Astrocyte (in vitro differentiated cells and primary cell): ENCODE measurements around the gene ACOT11. TPM values are rescaled to one million over a fixed set of nuclear protein-coding genes. Genes with fewer than 3 reads are reported as not detected.

Experiments
- DNase-seq: peaks from one replicate; pipeline ENCODE4 v3.0.0-alpha.2; 2010; ENCODE audit warnings: low read depth
- FAIRE-seq: peaks from 2 replicates; lab custom pipeline; 2011; peaks lifted over from hg19 to GRCh38; lab: Jason Lieb, UNC
- H2AFZ ChIP-seq: 2 replicates; pipeline ENCODE4 v1.6.0; 2012; ENCODE audit warnings: low read depth, low read length, inconsistent platforms
- H3K27ac ChIP-seq: 2 replicates; pipeline ENCODE4 v1.5.1; 2011; ENCODE audit warnings: low read depth, low read length, inconsistent platforms
- H3K27me3 ChIP-seq: 2 replicates; pipeline ENCODE4 v1.6.0; 2011; ENCODE audit warnings: low read length, inconsistent platforms; ENCODE audit not compliant: insufficient read depth
- H3K36me3 ChIP-seq: 2 replicates; pipeline ENCODE4 v1.5.1; 2011; ENCODE audit warnings: low read length, inconsistent platforms; ENCODE audit not compliant: insufficient read depth
- H3K4me1 ChIP-seq: 2 replicates; pipeline ENCODE4 v1.5.1; 2011; ENCODE audit warnings: low read length, inconsistent platforms; ENCODE audit not compliant: insufficient read depth
- H3K4me2 ChIP-seq: 2 replicates; pipeline ENCODE4 v1.6.0; 2012; ENCODE audit warnings: low read length, inconsistent platforms
- H3K4me3 ChIP-seq: 2 replicates; pipeline ENCODE4 v1.5.1; 2011; ENCODE audit warnings: low read depth, mild to moderate bottlenecking, low read length, inconsistent platforms; ENCODE audit not compliant: insufficient read depth
- H3K79me2 ChIP-seq: 2 replicates; pipeline ENCODE4 v1.6.0; 2012; ENCODE audit warnings: mild to moderate bottlenecking, low read length, inconsistent platforms; ENCODE audit not compliant: insufficient read depth
- H3K9ac ChIP-seq: 2 replicates; pipeline ENCODE4 v1.6.0; 2012; ENCODE audit warnings: mild to moderate bottlenecking, low read length, inconsistent platforms
- H3K9me3 ChIP-seq: 2 replicates; pipeline ENCODE4 v1.5.1; 2012; ENCODE audit warnings: low read depth, mild to moderate bottlenecking, low read length, inconsistent platforms; ENCODE audit not compliant: insufficient read depth
- H4K20me1 ChIP-seq: 2 replicates; pipeline ENCODE4 v1.6.0; 2012; ENCODE audit warnings: low read length, inconsistent platforms; ENCODE audit not compliant: insufficient read depth
- H3K27ac Mint-ChIP-seq: one replicate; pipeline ENCODE4 v1.8.0; 2021; ENCODE audit warnings: mild to moderate bottlenecking, mixed read lengths; ENCODE audit not compliant: unreplicated experiment
- H3K27me3 Mint-ChIP-seq: one replicate; pipeline ENCODE4 v1.8.0; 2021; ENCODE audit warnings: low read depth, mixed read lengths; ENCODE audit not compliant: unreplicated experiment
- H3K36me3 Mint-ChIP-seq: one replicate; pipeline ENCODE4 v1.8.0; 2021; ENCODE audit warnings: low read depth, mixed read lengths; ENCODE audit not compliant: unreplicated experiment
- H3K4me1 Mint-ChIP-seq: one replicate; pipeline ENCODE4 v1.8.0; 2021; ENCODE audit warnings: low read depth, mixed read lengths; ENCODE audit not compliant: unreplicated experiment
- H3K4me3 Mint-ChIP-seq: one replicate; pipeline ENCODE4 v1.8.0; 2021; ENCODE audit warnings: mild to moderate bottlenecking, moderate library complexity, mixed read lengths; ENCODE audit not compliant: unreplicated experiment
- H3K9me3 Mint-ChIP-seq: one replicate; pipeline ENCODE4 v1.8.0; 2021; ENCODE audit warnings: mild to moderate bottlenecking, mixed read lengths; ENCODE audit not compliant: unreplicated experiment
- EZH2 ChIP-seq: IDR thresholded peaks from 2 replicates; pipeline ENCODE4 v1.6.1; 2012; ENCODE audit warnings: mild to moderate bottlenecking, low read length, inconsistent platforms; ENCODE audit not compliant: insufficient read depth
- total RNA-seq: library from RNA; stranded (reverse); gene quantifications from 2 replicates; pipeline ENCODE4 v1.2.1, GENCODE V29; 2021
- TF ChIP-seq, protein P1 (sequence below): IDR thresholded peaks from 2 replicates; pipeline ENCODE4 v1.5.1; 2011; ENCODE audit warnings: low read depth, mild to moderate bottlenecking, inconsistent platforms, low read length, moderate library complexity; ENCODE audit not compliant: insufficient read depth

ACOT11 gene
- total RNA-seq, 1 donor from 2014 or later: 1.5 TPM

DNA sequence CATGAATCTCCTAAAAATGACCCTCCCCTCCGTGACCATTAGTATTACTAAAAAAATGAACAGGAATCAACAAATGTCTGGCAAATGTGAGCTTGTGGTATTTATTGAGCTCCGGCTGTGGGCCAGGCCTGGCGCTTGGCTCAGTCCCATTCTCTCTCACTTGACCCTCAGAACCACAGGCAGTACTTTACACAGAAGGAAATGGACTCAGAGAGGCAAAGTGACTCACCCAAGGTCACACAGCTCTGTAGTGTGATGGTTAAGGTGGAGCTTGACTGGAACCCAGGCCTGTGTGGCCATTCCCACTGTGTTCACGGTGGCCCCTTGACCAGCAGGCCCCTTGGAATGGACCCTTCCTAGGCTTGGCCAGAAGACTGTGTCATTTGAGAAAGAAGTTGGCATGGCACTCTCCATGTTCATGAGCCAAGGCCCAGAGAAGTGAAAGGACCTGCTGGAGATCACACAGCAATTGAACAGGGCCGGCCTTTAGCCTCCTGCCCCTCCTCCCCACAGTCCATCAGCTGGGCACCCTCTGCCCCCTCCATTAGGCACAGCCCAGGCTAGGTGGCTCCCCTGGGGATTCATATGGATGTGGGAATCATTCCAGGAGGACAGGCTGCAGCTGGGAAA lies 43.2 kb downstream of the ACOT11 start:
- no peaks in the 10 kb centered on the region for H4K20me1 ChIP-seq
- Mint-ChIP-seq H3K9me3 (no peaks in the 10 kb centered on the region), H3K36me3 (peaks cover 2% of the 10 kb centered on the region), H3K27me3 (peaks cover 9% of the 10 kb centered on the region), H3K27ac (no peak overlapping the region), H3K4me1 (peaks cover 4% of the 10 kb centered on the region), H3K4me3 (no peak overlapping the region)
- H3K27me3 ChIP-seq: no peaks in the 10 kb centered on the region
- H3K4me1 ChIP-seq: no peaks in the 10 kb centered on the region
- H3K36me3 ChIP-seq: no peaks in the 10 kb centered on the region
- no peak overlapping the region for H3K27ac ChIP-seq
- no peaks in the 10 kb centered on the region for H3K9me3 ChIP-seq
- no peak for FAIRE-seq
- no peak overlapping the region for H3K4me2 ChIP-seq
- DNase-seq: peak; percentile 72
- H3K4me3 ChIP-seq: no peak overlapping the region
- H2AFZ ChIP-seq: no peak overlapping the region
- no peak overlapping the region for H3K9ac ChIP-seq
- no peak for TF ChIP-seq EZH2
- TF ChIP-seq, protein P1, sequence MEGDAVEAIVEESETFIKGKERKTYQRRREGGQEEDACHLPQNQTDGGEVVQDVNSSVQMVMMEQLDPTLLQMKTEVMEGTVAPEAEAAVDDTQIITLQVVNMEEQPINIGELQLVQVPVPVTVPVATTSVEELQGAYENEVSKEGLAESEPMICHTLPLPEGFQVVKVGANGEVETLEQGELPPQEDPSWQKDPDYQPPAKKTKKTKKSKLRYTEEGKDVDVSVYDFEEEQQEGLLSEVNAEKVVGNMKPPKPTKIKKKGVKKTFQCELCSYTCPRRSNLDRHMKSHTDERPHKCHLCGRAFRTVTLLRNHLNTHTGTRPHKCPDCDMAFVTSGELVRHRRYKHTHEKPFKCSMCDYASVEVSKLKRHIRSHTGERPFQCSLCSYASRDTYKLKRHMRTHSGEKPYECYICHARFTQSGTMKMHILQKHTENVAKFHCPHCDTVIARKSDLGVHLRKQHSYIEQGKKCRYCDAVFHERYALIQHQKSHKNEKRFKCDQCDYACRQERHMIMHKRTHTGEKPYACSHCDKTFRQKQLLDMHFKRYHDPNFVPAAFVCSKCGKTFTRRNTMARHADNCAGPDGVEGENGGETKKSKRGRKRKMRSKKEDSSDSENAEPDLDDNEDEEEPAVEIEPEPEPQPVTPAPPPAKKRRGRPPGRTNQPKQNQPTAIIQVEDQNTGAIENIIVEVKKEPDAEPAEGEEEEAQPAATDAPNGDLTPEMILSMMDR: no peak
- no peaks in the 10 kb centered on the region for H3K79me2 ChIP-seq

GRCh38 chr1:54593571-54594160 lies 45.6 kb downstream of the ACOT11 start:
- Mint-ChIP-seq H3K4me3 (no peak overlapping the region), H3K4me1 (peaks cover 4% of the 10 kb centered on the region), H3K27me3 (peaks cover 10% of the 10 kb centered on the region), H3K9me3 (no peaks in the 10 kb centered on the region), H3K36me3 (no peaks in the 10 kb centered on the region), H3K27ac (no peak overlapping the region)
- Histone ChIP-seq H3K9me3 (no peaks in the 10 kb centered on the region), H3K27me3 (no peaks in the 10 kb centered on the region), H2AFZ (no peak overlapping the region), H3K9ac (no peak overlapping the region), H3K36me3 (no peaks in the 10 kb centered on the region), H3K27ac (no peak overlapping the region), H3K4me2 (no peak overlapping the region), H3K4me3 (no peak overlapping the region), H4K20me1 (no peaks in the 10 kb centered on the region), H3K79me2 (no peaks in the 10 kb centered on the region), H3K4me1 (no peaks in the 10 kb centered on the region)
- FAIRE-seq (no peak), DNase-seq (no peak)
- TF ChIP-seq EZH2: no peak
- TF ChIP-seq, protein P1: no peak

DNA sequence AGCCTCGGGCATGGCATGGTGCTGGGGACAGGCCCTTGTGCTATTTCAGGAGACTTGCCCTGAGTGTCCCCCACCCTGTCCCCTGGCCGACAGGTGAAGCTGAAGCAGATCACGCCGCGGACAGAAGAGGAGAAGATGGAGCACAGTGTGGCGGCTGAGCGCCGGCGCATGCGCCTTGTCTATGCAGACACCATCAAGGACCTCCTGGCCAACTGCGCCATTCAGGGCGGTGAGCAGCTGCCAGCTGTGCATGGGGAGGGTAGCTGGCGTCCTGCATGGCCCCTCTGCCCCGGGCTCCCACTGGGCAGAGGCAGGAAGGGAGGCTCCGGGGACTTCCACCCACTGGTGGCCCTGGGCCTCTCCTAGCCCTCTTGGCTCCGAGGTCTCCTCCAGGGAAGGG lies 46.4 kb downstream of the ACOT11 start:
- H3K79me2 ChIP-seq: no peaks in the 10 kb centered on the region
- Mint-ChIP-seq H3K36me3 (no peaks in the 10 kb centered on the region), H3K4me3 (no peak overlapping the region), H3K4me1 (peaks cover 4% of the 10 kb centered on the region), H3K27ac (no peak overlapping the region), H3K27me3 (peaks cover 10% of the 10 kb centered on the region), H3K9me3 (no peaks in the 10 kb centered on the region)
- no peak overlapping the region for H3K27ac ChIP-seq
- no peak overlapping the region for H2AFZ ChIP-seq
- H3K4me1 ChIP-seq: no peaks in the 10 kb centered on the region
- no peak for FAIRE-seq
- H3K4me3 ChIP-seq: no peak overlapping the region
- DNase-seq: no peak
- H3K9ac ChIP-seq: no peak overlapping the region
- H4K20me1 ChIP-seq: no peaks in the 10 kb centered on the region
- H3K36me3 ChIP-seq: no peaks in the 10 kb centered on the region
- no peaks in the 10 kb centered on the region for H3K9me3 ChIP-seq
- TF ChIP-seq EZH2: no peak
- TF ChIP-seq, protein P1: no peak
- no peak overlapping the region for H3K4me2 ChIP-seq
- no peaks in the 10 kb centered on the region for H3K27me3 ChIP-seq
